GM21526 (cell line): ENCODE measurements around the gene BNC2.
"Not testable (repeated sequence)": the region's sequence is repeated elsewhere in the genome, so short reads cannot be mapped to it uniquely, and the experiment has no call there.

Experiments used
- ATAC-seq: cut with Tn5 transposase; IDR thresholded peaks from one replicate; pipeline ENCODE4 v1.9.1; 2021; ENCODE audit warnings: moderate library complexity; ENCODE audit not compliant: unreplicated experiment, low FRiP score

BNC2 gene

DNA sequence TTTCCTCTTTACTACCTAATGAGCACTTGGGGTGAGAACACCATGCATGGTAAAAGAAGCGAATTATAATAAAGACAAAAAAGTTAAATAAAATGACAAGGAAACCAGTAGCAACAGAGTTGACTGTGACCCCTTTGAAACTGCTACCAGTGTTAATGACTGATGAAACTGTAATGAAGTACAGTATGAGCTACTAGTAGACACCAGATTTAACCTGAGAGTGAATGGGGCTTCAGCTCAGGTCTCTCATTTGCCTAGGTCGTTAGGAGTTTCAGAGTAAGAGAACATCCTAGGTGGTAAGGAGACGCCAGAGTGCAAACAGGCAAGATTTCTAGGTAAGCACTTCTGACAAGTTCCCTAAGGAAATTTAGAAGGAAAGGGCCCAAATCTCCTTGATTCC, 346.4 kb downstream of the BNC2 start:
- ATAC-seq = no peak

DNA sequence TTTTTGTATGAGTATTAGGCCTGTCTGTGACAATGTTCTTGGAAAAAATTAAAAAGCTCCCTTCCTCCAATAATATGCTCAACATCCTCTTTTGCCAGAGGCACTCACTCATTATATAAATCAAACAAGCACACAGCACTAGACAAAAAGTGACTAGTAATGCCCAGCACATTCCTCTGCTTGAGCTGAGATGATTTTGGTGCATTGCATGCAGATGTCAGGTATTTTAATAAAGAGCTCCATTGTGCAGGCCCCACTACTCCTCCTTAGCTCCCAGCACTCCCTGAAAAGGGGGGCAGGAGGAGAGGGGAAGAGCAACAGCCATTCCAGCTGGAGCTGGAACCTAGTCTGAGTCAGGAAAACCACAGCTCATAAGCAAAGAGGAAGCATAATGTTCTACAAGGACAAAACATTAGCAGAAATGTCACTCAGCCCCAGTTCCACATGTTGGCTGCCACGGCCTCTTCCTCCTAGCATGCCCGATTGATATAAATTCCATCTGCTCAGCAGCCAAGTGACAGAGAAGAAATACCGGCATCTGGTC, 348.5 kb downstream of the BNC2 start:
- ATAC-seq = no peak

DNA sequence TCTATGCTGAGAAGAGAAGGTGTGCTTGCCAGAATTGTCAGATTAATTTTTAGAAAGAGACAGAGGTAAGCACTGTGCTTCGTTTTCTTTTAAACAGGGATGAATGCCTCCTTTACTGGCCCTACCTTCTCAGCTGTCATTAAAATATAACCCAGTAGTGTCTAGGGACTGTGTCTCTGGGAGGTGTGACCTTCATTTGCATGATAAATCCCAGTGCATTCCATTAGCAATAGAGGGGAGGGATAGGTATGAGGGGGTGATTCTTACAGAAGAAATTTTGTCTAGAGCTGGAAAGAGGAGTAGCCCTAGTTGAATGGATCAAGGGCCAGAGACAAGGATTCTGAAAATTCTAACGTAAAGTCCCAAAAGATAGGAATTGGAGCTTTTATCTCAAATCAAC, 351.5 kb downstream of the BNC2 start:
- no peak for ATAC-seq

DNA sequence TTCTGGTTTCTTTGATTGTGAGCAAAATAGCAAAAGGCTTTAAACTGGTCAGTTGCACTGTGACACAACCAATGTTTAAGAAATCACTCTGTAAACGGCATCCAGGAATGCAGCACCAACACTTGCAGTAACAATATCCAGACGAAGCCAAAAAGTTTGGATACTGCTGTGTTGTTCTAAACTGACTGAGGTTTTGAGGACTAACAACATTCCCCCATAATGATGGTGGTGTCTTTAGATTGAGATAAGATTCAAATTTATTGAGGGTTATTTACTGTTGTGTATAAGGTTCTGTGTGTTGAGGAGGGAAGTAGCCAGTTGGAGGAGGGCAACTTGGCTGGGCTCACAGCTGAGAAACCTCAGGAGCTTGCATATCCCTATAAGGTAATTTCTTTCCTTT, 353.6 kb downstream of the BNC2 start:
- ATAC-seq = no peak

DNA sequence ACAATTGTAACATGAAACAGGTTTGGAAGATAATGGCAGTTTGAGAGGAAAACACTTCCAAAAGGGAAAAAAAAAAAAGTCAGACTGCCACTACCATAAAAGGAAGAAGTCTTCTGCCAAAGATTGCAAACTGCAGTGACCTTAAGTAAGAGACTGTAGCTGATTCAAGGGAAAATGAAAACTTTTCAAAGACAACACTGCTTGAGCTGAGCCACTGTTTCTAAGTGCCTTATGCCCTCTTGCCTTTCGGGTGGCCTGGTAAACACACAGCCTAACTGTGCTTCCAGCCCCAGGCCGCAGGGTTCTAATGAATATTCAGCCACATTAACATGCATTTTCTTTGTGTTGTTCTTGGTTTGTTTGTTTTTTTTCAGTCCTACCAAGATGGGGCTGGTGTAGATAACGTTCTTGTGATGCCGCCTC, 354.6 kb downstream of the BNC2 start:
- no peak for ATAC-seq

DNA sequence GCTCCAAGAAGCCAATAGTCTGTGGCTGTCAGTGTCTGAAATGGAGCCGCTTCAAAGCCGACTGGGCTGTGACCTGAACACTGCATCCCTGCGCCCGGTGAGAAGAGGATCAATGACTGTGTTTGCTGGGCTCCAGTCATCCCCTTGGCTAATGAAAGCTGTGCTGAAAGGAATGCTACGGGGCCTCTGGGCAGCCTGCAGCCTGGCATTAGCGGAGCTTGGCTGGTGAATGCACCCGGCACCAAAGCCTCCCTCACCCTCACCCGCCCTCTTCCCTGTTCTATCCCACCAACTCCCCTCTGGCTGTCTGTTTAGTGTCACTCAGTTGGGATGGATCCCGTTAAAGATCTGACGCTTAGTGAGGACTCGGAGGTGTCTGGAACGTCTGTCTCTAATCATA, 355.3 kb downstream of the BNC2 start:
- no peak for ATAC-seq

DNA sequence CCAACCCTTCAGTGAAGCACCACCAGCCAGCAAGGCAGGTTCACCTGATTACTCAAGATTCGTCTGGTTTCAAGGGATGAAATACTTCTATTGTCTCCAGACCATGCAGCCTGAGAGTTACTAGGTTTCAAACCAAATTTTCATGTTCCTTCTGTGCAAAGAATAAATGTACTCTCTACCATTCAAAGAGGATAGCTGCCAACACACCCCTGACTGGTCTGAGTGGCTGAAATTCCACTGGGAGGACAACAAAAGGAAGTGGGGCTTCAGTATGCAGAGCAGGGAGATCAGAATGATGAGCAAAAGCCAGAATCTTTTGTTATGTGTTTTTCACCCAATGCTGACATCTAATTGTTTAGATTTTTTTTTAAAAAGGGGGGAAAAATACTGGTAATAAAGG, 356.3 kb downstream of the BNC2 start:
- ATAC-seq = no peak

DNA sequence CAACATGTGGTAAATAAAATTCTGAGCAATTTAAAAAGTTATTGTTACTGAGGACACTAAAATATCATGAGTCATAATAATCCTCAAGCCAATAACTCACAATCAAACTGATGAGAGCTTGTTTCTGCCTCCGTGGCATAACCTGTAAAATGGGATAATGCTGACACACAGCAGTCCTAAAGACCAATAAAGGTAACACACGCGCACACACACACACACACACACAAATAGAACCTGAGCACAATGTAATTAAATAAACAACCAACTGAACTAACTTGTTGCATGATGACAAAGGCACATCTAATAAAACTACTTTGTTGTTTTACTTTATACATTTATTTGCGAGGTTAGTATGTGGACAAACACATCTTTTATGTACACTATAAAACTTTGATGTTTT, 358.2 kb downstream of the BNC2 start:
- no peak for ATAC-seq

DNA sequence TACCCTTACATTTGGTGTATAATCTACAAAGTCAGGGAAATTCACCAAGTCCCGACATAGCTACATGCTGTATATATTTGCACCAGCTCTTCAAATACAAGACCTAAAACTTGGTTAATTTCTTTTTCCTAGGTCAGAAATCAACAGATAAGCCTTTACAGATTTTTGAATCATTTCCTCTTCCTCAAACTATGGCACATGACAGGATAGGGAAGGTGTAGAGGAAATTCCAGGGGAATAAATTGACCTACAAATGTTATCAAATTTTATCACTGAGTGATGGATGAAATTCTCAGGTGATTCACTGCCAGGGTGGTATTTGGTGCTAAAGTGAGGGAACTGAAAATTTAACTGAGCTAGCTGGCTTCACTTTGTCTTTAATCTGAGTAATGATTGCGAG, 360.0 kb downstream of the BNC2 start:
- ATAC-seq = no peak

DNA sequence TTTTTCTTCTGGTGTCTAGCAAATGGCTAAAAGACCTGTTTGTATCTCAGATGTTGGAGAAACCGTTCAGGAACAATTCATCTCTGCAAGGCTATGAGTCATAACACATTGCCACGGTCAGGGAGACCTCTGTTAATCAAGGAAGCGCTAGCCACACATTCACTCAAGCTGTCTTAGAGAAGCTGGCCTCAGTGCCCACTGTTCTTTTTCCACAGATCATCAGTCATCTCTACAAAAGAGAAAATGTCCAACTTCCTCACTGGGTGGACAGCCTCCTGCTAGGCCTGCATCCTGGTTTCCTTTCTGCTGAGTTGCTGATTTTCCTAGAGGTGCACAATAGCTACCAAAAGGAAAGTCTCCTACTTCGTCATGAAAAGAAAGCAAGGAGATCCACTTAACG, 360.5 kb downstream of the BNC2 start:
- ATAC-seq = no peak

DNA sequence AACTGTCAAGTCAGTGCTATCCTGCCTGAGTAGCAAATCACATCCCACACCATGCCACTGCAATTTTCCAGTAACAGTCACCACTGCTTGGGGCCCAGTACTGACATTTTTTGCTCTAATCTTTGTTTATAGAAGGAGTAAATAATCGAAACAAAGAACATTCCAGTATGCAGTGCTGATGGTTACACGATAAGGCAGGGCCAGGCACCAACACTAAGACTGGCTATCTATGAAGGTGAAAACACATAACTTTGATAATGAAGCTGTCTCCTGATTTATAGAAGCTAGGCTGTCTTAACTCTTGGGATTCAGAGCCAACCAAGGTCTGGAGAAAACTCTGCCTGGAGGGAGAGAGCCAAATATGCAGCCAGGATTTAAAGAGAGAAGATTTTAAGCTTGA, 365.3 kb downstream of the BNC2 start:
- ATAC-seq = no peak

DNA sequence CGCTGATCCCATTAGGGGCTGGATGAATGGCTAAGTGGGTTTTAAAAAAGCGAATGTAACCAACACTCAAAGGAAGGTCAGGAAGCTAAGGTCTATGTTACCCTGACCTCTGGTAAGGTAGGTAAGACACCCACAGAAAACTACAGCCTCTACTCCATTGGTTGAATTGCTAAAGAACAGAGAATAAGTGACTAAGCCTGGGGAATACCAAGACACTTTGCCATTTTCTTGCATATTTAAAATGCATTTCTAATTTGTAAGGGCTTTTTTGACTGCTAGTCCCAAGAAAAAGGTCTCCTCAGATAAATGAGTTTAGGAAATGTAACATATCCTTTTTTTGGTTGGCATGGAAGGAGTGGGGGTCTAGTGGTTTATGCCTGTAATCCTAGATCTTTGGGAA, 368.7 kb downstream of the BNC2 start:
- ATAC-seq = no peak

DNA sequence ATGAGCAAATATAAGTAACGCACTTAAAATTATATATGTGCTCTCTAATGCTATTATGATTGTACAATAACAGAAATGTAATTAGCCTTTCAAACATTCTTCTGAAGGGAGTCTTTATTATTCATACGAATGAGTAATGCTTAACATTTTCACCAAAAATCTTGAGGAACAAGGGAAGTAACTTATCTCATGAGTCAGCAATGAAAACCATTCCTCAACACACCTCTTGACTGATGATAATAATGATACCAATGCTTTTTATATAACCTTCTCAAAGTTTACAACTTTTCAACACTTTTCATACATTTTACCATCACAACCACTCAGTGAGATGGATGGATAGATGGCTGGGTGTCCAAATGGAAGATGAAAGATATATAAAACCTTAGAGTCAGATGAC, 369.3 kb downstream of the BNC2 start:
- no peak for ATAC-seq

DNA sequence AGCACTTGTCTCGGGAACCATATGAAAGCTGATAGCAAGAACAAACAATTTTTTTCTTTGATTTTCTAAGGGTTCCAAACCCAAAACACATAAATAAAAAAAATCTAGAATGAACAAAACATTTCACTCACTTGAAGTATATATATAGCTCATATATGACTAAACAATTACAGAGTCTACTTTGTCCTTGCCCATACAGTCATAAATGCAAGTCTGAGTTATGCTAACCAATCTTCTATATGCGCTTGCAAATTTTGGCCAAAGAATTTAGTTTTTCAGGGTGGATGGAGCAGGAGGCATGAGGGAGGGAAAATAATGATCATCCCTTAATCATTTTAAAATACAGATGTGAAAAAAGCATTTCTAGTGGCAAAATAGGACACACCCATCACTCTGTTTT, 370.1 kb downstream of the BNC2 start:
- ATAC-seq = no peak

DNA sequence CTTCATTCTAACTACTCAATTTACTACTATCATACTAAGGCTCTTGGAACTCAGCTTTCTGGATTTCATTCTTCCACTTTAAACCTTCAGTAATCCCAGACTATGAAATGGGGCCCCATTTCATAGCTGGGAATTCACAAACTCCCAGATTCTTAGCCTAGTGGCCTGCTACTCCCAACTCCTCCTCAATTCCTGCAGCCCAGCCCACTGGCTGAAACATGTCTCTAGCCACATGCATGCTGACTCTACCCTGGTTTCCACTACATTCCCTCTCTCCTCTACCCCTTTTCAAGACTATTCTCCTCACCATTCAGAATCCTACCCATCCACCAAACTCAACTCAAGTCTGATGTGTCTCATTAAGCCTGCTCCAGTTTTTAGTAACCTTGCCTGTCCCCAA, 370.6 kb downstream of the BNC2 start:
- ATAC-seq = no peak

DNA sequence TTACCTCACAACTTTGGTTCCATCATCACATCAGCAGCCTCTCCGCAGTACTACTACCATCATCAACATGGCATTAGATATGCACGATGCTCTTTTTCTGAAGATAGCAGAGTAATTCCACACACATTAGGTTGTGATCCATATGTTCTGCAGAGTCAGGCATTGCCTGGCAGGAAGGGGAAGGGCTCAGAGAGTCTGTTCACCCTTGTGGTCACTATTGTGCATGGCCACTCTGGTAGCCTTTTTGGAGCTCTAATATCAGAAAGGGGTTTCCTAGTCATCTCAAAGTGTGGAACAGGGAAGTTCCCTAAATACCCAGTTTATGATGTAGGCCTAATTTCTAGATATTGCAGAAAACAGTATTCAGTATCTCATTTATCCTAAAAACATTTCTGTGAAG, 373.6 kb downstream of the BNC2 start:
- ATAC-seq = no peak

DNA sequence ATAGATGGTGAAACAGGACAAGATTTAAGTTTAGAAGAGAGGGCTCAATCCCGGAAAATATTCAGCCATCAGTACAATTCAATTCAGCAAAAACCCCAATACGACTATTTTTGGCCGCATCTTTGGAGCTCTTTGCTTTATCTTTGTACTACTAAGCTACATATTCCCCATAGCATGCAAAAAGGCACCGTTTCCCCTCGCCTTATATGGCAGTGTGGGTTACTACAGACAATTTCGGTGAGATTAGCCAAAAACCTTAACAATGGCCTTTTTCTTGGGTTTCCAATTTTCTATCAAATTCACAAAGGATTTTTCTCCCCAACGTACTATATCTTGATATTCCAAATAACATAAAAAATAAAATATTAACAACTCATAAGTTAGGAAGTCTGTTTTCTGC, 382.6 kb downstream of the BNC2 start:
- ATAC-seq = no peak

DNA sequence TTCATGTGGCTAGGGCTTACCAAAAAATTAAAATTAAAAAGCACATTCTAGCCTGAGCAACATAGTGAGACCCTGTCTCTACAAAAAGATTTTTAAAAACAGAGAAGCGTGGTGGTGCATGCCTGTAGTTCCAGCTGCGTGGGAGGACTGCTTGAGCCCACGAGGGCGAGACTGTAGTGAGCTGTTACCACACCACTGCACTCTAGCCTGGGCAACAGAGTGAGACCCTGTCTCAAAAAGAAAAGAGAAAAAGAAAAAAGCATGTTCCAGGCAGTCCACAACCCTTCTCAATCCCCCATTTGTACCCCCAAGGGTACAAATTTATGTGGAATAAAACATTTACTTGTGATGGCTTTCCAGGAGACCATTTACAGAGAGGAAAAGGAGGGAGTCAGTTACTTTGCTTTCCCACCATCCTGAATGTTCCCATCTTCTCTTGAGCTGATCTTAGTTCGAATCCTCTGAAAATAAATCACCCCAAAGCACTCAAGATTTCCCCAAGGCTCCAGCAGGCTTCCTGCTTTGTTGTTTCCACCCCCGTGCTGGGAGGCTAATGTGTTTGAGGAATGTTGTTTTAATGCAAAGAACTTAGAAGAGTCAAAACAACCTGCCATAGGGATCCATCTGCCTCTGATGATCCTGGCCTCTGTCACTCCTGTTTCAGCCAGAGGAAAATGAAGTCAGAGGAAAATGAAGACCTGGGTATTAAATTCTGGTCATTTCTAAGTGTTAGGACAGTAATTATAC, 384.7 kb downstream of the BNC2 start:
- ATAC-seq = no peak

DNA sequence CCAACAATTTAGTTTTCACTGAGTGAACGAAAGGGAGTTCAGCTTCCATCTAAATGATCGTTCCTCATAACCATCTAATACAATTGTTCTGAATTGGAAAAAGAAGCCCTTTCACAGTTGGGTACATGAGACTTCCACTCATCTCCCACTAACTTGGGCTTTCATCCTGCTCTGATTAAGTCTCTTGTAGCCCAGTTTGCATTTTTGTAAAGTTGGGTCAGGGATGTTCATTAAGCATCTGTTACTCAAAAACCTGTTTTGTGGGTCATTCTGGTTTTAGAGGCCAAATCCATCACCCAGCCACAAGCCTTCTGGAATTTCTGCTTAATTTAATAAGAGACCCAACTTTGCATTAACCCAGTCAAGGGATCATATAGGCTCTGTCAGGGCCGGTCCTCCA, 385.3 kb downstream of the BNC2 start:
- ATAC-seq = no peak

DNA sequence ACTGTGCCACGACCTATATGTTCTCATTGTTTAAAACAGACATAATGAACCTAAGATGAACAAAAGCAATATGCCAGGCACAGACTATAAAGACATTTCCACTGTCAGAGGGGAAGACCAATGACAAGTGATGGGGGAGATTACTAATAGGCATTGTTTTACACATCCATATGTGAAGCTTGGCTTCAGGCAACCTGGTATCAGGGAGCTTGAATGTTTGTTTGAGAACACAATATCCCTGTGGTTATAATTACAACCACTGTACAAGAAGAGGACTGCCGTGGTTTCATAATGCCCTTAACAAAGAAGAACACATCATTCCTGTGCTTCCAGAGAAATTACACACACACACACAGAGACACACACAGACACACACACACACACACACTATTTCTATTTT, 385.7 kb downstream of the BNC2 start:
- no peak for ATAC-seq

DNA sequence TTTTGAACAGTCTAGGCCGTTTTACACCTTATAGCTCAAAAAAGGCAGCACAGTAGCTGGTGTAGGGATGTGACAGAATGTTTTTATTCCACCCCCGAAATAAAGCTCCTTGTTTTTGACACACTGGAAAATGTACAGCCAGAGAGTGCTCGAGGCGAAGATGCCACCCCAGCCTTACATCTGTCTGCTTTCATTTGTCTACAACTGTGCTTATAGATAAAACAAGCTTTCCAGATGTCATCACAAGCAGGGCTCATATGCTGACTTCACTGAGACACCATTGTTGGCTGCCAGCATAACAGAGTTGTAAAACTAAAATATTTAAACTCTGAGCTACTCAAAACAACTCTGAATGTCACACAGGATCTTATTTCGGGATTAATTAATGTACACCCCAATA, 386.3 kb downstream of the BNC2 start:
- ATAC-seq = no peak

DNA sequence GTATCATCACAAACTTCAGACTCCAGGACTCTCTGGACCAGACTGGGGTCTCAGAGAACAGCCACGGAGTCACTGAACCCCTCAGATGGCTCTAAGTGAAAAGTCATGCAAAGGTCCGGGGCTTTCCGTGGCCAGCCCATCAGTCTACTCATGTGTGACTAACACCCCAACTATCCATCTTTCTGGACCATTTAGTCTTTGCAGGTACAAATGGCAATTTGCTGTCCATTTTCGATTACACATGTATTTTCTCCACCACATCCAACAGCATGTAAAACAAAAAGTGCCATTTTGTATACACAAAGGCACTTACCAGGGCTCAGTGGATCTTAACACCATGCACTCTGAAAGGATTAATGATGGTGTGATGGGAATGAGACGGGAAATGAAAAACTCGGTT, 387.7 kb downstream of the BNC2 start:
- no peak for ATAC-seq

DNA sequence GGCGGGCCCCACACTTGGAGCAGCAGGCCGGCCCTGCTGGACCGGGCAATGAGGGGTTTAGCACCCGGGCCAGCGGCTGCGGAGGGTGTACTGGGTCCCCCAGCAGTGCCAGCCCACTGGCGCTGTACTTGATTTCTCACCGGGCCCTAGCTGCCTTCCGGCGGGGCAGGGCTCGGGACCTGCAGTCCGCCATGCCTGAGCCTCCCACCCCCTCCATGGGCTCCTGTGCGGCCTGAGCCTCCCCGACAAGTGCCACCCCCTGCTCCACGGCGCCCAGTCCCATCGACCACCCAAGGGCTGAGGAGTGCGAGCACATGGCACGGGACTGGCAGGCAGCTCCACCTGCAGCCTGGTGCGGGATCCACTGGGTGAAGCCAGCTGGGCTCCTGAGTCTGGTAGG, 389.9 kb downstream of the BNC2 start:
- not testable (repeated sequence) for ATAC-seq
